Liver (tissue), 9 donors: Measurements from ENCODE around the gene AXIN2. TPM values are rescaled to one million over a fixed set of nuclear protein-coding genes. Genes with fewer than 3 reads are reported as not detected.

Experiments
- DNase-seq: peaks from one replicate; pipeline ENCODE4 v3.0.0-alpha.2; 2017; ENCODE audit warnings: low spot score
- H3K27ac ChIP-seq, 2 donors: one replicate each; pipeline ENCODE4 v1.7.0; 2013; ENCODE audit warnings: inconsistent platforms in 2 of 2, low read length in 2 of 2, control low read depth in 1 of 2, low read depth in 1 of 2, mild to moderate bottlenecking in 1 of 2
- H3K27me3 ChIP-seq, 4 donors: one replicate each; pipeline versions ENCODE4 v1.6.1 to v1.7.0; 2013; ENCODE audit warnings: low read length in 3 of 4, inconsistent platforms in 1 of 4, mild to moderate bottlenecking in 1 of 4, moderate library complexity in 1 of 4; ENCODE audit not compliant: control insufficient read depth in 4 of 4, insufficient read depth in 4 of 4
- H3K36me3 ChIP-seq, 4 donors: one replicate each; pipeline versions ENCODE4 v1.6.1 to v1.7.0; 2013; ENCODE audit warnings: low read length in 3 of 4, mild to moderate bottlenecking in 3 of 4, low read depth in 1 of 4, moderate library complexity in 1 of 4; ENCODE audit not compliant: control insufficient read depth in 4 of 4, insufficient read depth in 3 of 4
- H3K4me1 ChIP-seq, 4 donors: one replicate each; pipeline versions ENCODE4 v1.6.1 to v1.7.0; 2013; ENCODE audit warnings: low read length in 3 of 4, mild to moderate bottlenecking in 3 of 4, moderate library complexity in 1 of 4; ENCODE audit not compliant: control insufficient read depth in 4 of 4, insufficient read depth in 4 of 4
- H3K4me3 ChIP-seq, 3 donors: one replicate each; pipeline versions ENCODE4 v1.6.1 to v1.7.0; 2013; ENCODE audit warnings: low read length in 3 of 3, control low read depth in 1 of 3, low read depth in 1 of 3, mild to moderate bottlenecking in 1 of 3
- H3K9ac ChIP-seq, 2 donors: one replicate each; pipeline ENCODE4 v1.7.0; 2013; ENCODE audit warnings: low read length in 2 of 2, mild to moderate bottlenecking in 2 of 2, moderate library complexity in 2 of 2, control low read depth in 1 of 2, low read depth in 1 of 2
- H3K9me3 ChIP-seq, 4 donors: one replicate each; pipeline versions ENCODE4 v1.6.1 to v1.7.0; 2013; ENCODE audit warnings: low read length in 3 of 4; ENCODE audit not compliant: control insufficient read depth in 4 of 4
- EGR1 ChIP-seq, 2 donors: IDR thresholded peaks; 2 replicates each; pipeline ENCODE4 v1.6.1; 2016 to 2018; ENCODE audit warnings: antibody characterized with exemption in 2 of 2, low read depth in 2 of 2
- FOXA1 ChIP-seq: IDR thresholded peaks from 2 replicates; pipeline ENCODE4 v1.6.1; 2016; ENCODE audit warnings: antibody characterized with exemption
- FOXA2 ChIP-seq: IDR thresholded peaks from 2 replicates; pipeline ENCODE4 v1.6.1; 2016; ENCODE audit warnings: antibody characterized with exemption
- GABPA ChIP-seq, 2 donors: IDR thresholded peaks in 1 of 2; conservative IDR thresholded peaks in 1 of 2; 2 replicates each; pipeline ENCODE4 v1.6.1; 2016; ENCODE audit warnings: antibody characterized with exemption in 2 of 2, mild to moderate bottlenecking in 1 of 2, moderate library complexity in 1 of 2
- HNF4A ChIP-seq, 2 donors: conservative IDR thresholded peaks; 2 replicates each; pipeline ENCODE4 v1.6.1; 2016; ENCODE audit warnings: antibody characterized with exemption in 2 of 2, mild to moderate bottlenecking in 2 of 2
- HNF4G ChIP-seq: IDR thresholded peaks from 2 replicates; pipeline ENCODE4 v1.6.1; 2016; ENCODE audit warnings: antibody characterized with exemption
- JUND ChIP-seq, 2 donors: IDR thresholded peaks; 2 replicates each; pipeline ENCODE4 v1.6.1; 2016; ENCODE audit warnings: antibody characterized with exemption in 2 of 2
- RAD21 ChIP-seq, 2 donors: IDR thresholded peaks; 2 replicates each; pipeline ENCODE4 v1.6.1; 2016; ENCODE audit warnings: antibody characterized with exemption in 2 of 2, mild to moderate bottlenecking in 2 of 2
- RXRA ChIP-seq, 2 donors: IDR thresholded peaks; 2 replicates each; pipeline ENCODE4 v1.6.1; 2017 to 2018; ENCODE audit warnings: antibody characterized with exemption in 2 of 2, mild to moderate bottlenecking in 1 of 2
- SP1 ChIP-seq: IDR thresholded peaks from 2 replicates; pipeline ENCODE4 v1.6.1; 2018; ENCODE audit warnings: antibody characterized with exemption, mild to moderate bottlenecking
- TAF1 ChIP-seq: conservative IDR thresholded peaks from 2 replicates; pipeline ENCODE4 v1.6.1; 2016; ENCODE audit warnings: antibody characterized with exemption, mild to moderate bottlenecking
- YY1 ChIP-seq: IDR thresholded peaks from 2 replicates; pipeline ENCODE4 v1.6.1; 2016; ENCODE audit warnings: antibody characterized with exemption, mild to moderate bottlenecking
- WGBS: extraction: QIAGEN DNeasy Blood & Tissue Kit; methylation state at CpG from one replicate; pipeline ENCODE4 v1.1.7; 2013; 5-methylcytosine and 5-hydroxymethylcytosine counted together
- polyA plus RNA-seq, 2 donors: library from polyadenylated mRNA; stranded (reverse) in 1 of 2; unstranded in 1 of 2; fragments of 200-250 nt in 1 of 2; fragments of >200 nt in 1 of 2; fragmentation: Nextera tagmentation in 1 of 2; extraction: Ambion mirVana in 1 of 2; gene quantifications; one replicate each; pipeline versions ENCODE4 v1.2.1 to v1.2.3, GENCODE V29; 2013 to 2015
- total RNA-seq, 2 donors: library from RNA; depleted of rRNA; stranded (reverse); fragments of >200 nt; gene quantifications; one replicate each; pipeline ENCODE4 v1.2.3, GENCODE V29; 2014
- TF ChIP-seq, protein P1 (sequence below): IDR thresholded peaks from 2 replicates; pipeline ENCODE4 v1.6.1; 2016; ENCODE audit warnings: antibody characterized with exemption, mild to moderate bottlenecking
- TF ChIP-seq, protein P2 (sequence below): IDR thresholded peaks from 2 replicates; pipeline ENCODE4 v1.6.1; 2016; ENCODE audit warnings: antibody characterized with exemption
- TF ChIP-seq, protein P3 (sequence below): IDR thresholded peaks from 2 replicates; pipeline ENCODE4 v1.6.1; 2016; ENCODE audit warnings: antibody characterized with exemption
- TF ChIP-seq, protein P4 (sequence below): IDR thresholded peaks from 2 replicates; pipeline ENCODE4 v1.6.1; 2016; ENCODE audit warnings: antibody characterized with exemption
- donor health status: healthy.
- donor health status: healthy.
- donor health status: healthy.
- donor health status: healthy.
- donor health status: healthy.

Gene AXIN2
- total and polyA plus RNA-seq, 4 donors = 0.33 to 3.5 (median 1.5) TPM

DNA sequence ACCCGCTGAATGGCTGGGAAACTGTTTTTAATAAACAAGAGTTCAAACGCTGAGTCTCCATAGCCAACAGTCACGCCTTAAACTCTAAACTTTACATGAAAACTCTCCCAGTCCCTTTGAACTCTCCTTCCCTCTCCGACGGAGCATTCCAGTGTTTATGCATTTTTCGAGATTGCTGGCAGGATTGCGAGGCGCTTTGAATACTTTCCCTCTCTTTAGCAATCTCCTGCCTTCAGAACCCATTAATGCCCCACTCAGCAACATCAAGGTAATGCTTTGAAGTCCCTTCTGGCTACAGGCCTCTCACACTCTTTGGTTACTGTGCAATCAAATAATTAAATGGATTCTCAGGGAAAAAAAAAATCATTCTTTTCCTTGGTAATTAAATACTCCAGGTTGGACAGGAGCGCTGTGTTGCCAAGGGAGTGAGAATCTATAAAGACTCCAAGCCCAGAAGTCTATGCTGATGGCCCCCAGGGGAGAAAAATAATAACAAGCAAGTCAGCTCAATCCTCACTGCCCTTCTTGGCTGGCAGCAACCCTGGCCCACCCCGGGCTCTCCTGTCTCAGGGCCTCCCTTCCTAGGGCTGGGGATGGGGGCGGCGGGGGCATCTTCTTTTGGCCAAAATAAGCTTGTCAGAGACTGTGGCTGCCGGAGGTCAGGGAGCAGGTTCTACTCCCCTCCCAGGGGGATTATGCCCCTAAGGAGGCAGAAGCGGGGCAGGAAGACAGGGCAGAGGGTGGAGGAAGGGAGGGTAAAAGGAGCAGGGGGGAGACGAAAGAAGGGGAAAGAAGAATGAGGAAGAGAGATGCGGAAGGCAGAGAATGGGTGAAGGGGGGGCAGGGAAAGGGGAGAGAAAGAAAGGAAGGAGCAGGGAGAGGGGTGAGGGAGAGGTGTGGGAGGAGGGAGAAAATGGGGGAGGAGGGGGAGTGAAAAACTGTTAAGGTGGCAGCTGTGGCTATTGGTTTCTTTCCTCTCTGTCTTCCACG, 45.2 kb downstream of the AXIN2 start:
- no peak overlapping the region for H3K27ac ChIP-seq
- H3K4me1 ChIP-seq = no peaks in the 10 kb centered on the region
- 68% methylated on average over 17 of the region's 17 CpGs for WGBS
- H3K9ac ChIP-seq = no peak overlapping the region
- H3K27me3 ChIP-seq = no peaks in the 10 kb centered on the region
- no peak for DNase-seq
- no peaks in the 10 kb centered on the region for H3K9me3 ChIP-seq
- TF ChIP-seq, protein P1, sequence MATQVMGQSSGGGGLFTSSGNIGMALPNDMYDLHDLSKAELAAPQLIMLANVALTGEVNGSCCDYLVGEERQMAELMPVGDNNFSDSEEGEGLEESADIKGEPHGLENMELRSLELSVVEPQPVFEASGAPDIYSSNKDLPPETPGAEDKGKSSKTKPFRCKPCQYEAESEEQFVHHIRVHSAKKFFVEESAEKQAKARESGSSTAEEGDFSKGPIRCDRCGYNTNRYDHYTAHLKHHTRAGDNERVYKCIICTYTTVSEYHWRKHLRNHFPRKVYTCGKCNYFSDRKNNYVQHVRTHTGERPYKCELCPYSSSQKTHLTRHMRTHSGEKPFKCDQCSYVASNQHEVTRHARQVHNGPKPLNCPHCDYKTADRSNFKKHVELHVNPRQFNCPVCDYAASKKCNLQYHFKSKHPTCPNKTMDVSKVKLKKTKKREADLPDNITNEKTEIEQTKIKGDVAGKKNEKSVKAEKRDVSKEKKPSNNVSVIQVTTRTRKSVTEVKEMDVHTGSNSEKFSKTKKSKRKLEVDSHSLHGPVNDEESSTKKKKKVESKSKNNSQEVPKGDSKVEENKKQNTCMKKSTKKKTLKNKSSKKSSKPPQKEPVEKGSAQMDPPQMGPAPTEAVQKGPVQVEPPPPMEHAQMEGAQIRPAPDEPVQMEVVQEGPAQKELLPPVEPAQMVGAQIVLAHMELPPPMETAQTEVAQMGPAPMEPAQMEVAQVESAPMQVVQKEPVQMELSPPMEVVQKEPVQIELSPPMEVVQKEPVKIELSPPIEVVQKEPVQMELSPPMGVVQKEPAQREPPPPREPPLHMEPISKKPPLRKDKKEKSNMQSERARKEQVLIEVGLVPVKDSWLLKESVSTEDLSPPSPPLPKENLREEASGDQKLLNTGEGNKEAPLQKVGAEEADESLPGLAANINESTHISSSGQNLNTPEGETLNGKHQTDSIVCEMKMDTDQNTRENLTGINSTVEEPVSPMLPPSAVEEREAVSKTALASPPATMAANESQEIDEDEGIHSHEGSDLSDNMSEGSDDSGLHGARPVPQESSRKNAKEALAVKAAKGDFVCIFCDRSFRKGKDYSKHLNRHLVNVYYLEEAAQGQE = no peak
- TF ChIP-seq TAF1 (no peak), EGR1 (IDR thresholded peaks at IDR 0.05; ENCODE audit: low read depth in 2 of 2) (no peak), JUND (IDR thresholded peaks at IDR 0.05) (no peak), RAD21 (IDR thresholded peaks at IDR 0.05) (no peak), SP1 (no peak), HNF4G (no peak), RXRA (IDR thresholded peaks at IDR 0.05) (no peak), HNF4A (conservative IDR thresholded peaks at IDR 0.05) (no peak), GABPA (IDR thresholded peaks at IDR 0.05 in 1 of 2, conservative IDR thresholded peaks at IDR 0.05 in 1 of 2) (no peak), FOXA2 (no peak), FOXA1 (no peak)
- TF ChIP-seq, protein P2, sequence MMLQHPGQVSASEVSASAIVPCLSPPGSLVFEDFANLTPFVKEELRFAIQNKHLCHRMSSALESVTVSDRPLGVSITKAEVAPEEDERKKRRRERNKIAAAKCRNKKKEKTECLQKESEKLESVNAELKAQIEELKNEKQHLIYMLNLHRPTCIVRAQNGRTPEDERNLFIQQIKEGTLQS = no peak
- TF ChIP-seq, protein P3, sequence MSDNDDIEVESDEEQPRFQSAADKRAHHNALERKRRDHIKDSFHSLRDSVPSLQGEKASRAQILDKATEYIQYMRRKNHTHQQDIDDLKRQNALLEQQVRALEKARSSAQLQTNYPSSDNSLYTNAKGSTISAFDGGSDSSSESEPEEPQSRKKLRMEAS = no peak
- TF ChIP-seq, protein P4, sequence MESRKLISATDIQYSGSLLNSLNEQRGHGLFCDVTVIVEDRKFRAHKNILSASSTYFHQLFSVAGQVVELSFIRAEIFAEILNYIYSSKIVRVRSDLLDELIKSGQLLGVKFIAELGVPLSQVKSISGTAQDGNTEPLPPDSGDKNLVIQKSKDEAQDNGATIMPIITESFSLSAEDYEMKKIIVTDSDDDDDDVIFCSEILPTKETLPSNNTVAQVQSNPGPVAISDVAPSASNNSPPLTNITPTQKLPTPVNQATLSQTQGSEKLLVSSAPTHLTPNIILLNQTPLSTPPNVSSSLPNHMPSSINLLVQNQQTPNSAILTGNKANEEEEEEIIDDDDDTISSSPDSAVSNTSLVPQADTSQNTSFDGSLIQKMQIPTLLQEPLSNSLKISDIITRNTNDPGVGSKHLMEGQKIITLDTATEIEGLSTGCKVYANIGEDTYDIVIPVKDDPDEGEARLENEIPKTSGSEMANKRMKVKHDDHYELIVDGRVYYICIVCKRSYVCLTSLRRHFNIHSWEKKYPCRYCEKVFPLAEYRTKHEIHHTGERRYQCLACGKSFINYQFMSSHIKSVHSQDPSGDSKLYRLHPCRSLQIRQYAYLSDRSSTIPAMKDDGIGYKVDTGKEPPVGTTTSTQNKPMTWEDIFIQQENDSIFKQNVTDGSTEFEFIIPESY = no peak
- H3K36me3 ChIP-seq = no peaks in the 10 kb centered on the region
- H3K4me3 ChIP-seq = no peak overlapping the region

DNA sequence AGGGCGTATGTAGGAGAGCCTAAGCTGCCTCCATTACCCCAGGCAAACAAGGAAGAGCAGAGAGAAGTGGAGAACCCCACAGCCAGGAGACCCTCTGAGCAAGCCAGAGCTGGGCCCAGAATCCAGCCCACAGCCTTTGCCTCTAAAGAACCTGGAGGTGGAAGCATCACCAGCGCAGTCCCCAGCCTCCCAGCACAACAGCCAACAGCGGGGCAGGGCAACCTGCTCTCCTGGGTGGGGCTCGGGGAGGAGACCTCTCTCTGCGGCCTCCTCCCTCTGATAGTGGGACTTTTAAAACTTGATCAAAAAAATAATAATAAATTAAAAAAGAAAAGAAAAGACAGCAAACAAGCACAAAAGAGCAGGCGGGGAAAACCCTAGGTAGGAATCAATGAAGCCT, 45.9 kb downstream of the AXIN2 start:
- no peaks in the 10 kb centered on the region for H3K4me1 ChIP-seq
- no peak for TF ChIP-seq JUND (IDR thresholded peaks at IDR 0.05)
- TF ChIP-seq, protein P4 = no peak
- TF ChIP-seq GABPA (IDR thresholded peaks at IDR 0.05 in 1 of 2, conservative IDR thresholded peaks at IDR 0.05 in 1 of 2) = no peak
- TF ChIP-seq YY1 = no peak
- no peaks in the 10 kb centered on the region for H3K9me3 ChIP-seq
- WGBS = 88% methylated on average over 6 of the region's 6 CpGs
- H3K36me3 ChIP-seq = no peaks in the 10 kb centered on the region
- no peak for DNase-seq
- no peak overlapping the region for H3K4me3 ChIP-seq
- no peak overlapping the region for H3K9ac ChIP-seq
- H3K27ac ChIP-seq = no peak overlapping the region
- no peaks in the 10 kb centered on the region for H3K27me3 ChIP-seq
